Ovary (tissue), 1 donor: ENCODE data around the gene ULBP1.

Experiments
- EP300 ChIP-seq: sonication (generic); formaldehyde crosslinking; IDR thresholded peaks from one replicate; pipeline ENCODE4 v1.6.1; 2017; ENCODE audit warnings: antibody characterized with exemption
- POLR2A ChIP-seq: fragments of 450-650 bp; IDR thresholded peaks from one replicate; pipeline ENCODE4 v1.6.1; 2017; ENCODE audit warnings: antibody characterized with exemption, mild to moderate bottlenecking, moderate library complexity

- TF ChIP-seq EP300 = no peak
- TF ChIP-seq POLR2A = no peak
These were observed 45.4 kb upstream of the ULBP1 start for GRCh38 chr6:149918151-149918905.
